RWPE2 (cell line): ENCODE results near the gene ERBB4.

Experiments used
- ATAC-seq: fragments of 200-7000 bp; cut with Tn5 transposase; 3 replicates; pipeline ENCODE4 v1.9.1; 2021; ENCODE audit warnings: low read depth
- DNase-seq: peaks from one replicate; pipeline ENCODE4 v3.0.0-alpha.2; 2020; ENCODE audit warnings: low spot score
- H3K27ac ChIP-seq: fragments of 450-650 bp; 2 replicates; pipeline ENCODE4 v1.5.1; 2017; ENCODE audit warnings: mild to moderate bottlenecking; ENCODE audit not compliant: poor library complexity, severe bottlenecking
- H3K27me3 ChIP-seq: fragments of 250-450 bp; sonication (Bioruptor Pico); 2 replicates; pipeline ENCODE4 v1.5.1; 2021; ENCODE audit warnings: mild to moderate bottlenecking, moderate library complexity; ENCODE audit not compliant: insufficient read depth, poor library complexity, severe bottlenecking
- H3K36me3 ChIP-seq: fragments of 250-450 bp; sonication (Bioruptor Pico); 2 replicates; pipeline ENCODE4 v1.5.1; 2020; ENCODE audit warnings: low read depth, mild to moderate bottlenecking, moderate library complexity
- H3K4me1 ChIP-seq: fragments of 250-450 bp; sonication (Bioruptor Pico); 2 replicates; pipeline ENCODE4 v1.5.1; 2021; ENCODE audit warnings: mild to moderate bottlenecking, moderate library complexity; ENCODE audit not compliant: insufficient read depth, poor library complexity, severe bottlenecking
- H3K4me3 ChIP-seq: fragments of 250-450 bp; sonication (Bioruptor Pico); 2 replicates; pipeline ENCODE4 v1.5.1; 2021; ENCODE audit warnings: mild to moderate bottlenecking, moderate library complexity; ENCODE audit not compliant: severe bottlenecking
- H3K9me3 ChIP-seq: fragments of 250-450 bp; sonication (Bioruptor Pico); 2 replicates; pipeline ENCODE4 v1.5.1; 2021; ENCODE audit warnings: mild to moderate bottlenecking, moderate library complexity; ENCODE audit not compliant: severe bottlenecking
- TF ChIP-seq, protein P1 (sequence below): fragments of 450-650 bp; IDR thresholded peaks from one replicate; pipeline ENCODE4 v1.5.1; 2017; ENCODE audit warnings: mild to moderate bottlenecking, moderate library complexity; ENCODE audit not compliant: poor library complexity, severe bottlenecking

Gene ERBB4

DNA sequence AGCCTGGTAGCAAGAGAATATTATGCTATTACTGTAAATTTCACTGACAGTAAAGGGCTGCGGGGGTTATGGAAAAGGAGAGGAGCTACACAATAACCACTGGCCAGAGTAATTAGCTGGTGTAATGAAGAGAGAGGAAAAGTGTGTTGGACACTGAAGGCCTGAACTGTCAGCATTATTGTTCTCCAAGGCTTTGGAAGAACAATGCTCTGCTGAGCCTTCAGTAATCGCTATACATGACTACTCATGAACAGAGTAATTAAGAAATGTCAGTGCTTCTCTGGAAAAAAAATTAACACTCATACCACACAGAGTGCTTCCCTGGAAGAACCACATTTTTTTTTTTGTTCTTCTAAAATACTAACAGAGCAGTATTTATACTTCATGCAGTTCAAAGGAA is 1050.9 kb downstream of the ERBB4 start:
- H3K27me3 ChIP-seq: no peaks in the 10 kb centered on the region
- no peaks in the 10 kb centered on the region for H3K36me3 ChIP-seq
- no peak for DNase-seq
- H3K9me3 ChIP-seq: no peaks in the 10 kb centered on the region
- TF ChIP-seq, protein P1, sequence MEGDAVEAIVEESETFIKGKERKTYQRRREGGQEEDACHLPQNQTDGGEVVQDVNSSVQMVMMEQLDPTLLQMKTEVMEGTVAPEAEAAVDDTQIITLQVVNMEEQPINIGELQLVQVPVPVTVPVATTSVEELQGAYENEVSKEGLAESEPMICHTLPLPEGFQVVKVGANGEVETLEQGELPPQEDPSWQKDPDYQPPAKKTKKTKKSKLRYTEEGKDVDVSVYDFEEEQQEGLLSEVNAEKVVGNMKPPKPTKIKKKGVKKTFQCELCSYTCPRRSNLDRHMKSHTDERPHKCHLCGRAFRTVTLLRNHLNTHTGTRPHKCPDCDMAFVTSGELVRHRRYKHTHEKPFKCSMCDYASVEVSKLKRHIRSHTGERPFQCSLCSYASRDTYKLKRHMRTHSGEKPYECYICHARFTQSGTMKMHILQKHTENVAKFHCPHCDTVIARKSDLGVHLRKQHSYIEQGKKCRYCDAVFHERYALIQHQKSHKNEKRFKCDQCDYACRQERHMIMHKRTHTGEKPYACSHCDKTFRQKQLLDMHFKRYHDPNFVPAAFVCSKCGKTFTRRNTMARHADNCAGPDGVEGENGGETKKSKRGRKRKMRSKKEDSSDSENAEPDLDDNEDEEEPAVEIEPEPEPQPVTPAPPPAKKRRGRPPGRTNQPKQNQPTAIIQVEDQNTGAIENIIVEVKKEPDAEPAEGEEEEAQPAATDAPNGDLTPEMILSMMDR: no peak
- no peak overlapping the region for H3K4me3 ChIP-seq
- no peaks in the 10 kb centered on the region for H3K4me1 ChIP-seq
- H3K27ac ChIP-seq: no peak overlapping the region
- no peak for ATAC-seq

DNA sequence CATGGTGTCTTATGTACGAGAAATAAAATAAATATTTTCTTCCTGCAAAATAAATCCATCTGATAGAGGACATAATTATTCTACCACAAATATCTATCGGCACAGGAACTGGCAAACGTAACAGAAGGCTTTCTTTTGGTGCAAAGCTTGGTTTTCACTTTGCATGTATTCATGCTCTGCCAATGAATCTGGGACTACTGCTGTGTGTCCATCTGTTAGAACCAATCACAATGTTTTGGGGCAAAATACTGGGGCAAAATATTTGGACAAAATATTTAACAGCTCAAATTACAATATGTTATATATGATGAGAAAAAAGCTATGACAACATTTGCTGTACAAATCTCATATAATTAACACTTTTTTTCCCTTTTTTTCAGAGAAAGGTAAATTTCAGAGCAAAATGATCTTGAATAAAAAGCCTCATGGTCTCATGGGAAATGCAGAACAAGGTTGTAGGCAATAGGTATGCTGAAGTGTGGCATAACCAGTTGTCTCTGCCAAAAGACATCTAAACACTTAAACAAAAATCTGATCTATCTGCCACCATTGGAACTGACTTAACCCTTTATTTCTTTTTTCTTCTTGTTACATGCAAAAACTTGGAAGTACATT is 1059.0 kb downstream of the ERBB4 start:
- no peaks in the 10 kb centered on the region for H3K27me3 ChIP-seq
- DNase-seq (no peak), ATAC-seq (no peak)
- H3K4me3 ChIP-seq: no peak overlapping the region
- H3K27ac ChIP-seq: no peak overlapping the region
- no peaks in the 10 kb centered on the region for H3K9me3 ChIP-seq
- H3K36me3 ChIP-seq: no peaks in the 10 kb centered on the region
- TF ChIP-seq, protein P1: no peak
- H3K4me1 ChIP-seq: no peaks in the 10 kb centered on the region

DNA sequence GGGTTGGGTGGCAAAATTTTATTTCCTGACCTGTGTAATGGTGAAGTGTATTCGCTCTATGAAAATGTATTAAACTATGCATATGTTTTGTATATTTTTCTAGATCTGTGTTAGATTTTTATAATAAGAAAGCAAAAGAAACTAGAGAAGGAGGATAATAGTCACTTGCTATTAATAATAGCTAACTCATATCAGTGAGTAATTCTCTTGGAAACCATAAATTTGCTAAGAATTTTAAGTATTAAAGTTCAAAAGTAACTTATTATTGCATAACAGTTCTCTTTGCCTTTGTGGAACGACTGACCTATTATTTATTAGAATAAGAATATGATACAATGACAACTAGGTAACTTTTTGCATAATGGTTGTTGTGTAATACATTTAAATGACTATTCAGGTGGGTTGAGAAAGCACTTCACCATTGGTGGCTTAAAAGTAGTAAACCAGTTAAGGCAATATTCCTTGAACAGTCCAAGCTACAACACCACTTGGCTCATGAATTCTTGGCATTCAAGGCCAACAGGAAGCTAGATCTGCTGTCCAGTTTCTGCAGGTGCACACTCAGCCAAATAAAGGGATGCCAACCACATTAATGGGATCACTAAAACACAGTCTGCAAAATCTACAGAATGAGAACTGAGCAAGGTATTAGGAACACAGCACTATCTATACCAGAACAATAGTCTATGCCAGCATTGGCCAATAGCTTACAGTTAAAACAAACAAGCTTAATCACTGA is 1060.9 kb downstream of the ERBB4 start:
- TF ChIP-seq, protein P1: no peak
- Histone ChIP-seq H3K4me3 (no peak overlapping the region), H3K36me3 (no peaks in the 10 kb centered on the region), H3K27me3 (no peaks in the 10 kb centered on the region), H3K4me1 (no peaks in the 10 kb centered on the region), H3K27ac (no peak overlapping the region), H3K9me3 (no peaks in the 10 kb centered on the region)
- ATAC-seq (no peak), DNase-seq (no peak)

DNA sequence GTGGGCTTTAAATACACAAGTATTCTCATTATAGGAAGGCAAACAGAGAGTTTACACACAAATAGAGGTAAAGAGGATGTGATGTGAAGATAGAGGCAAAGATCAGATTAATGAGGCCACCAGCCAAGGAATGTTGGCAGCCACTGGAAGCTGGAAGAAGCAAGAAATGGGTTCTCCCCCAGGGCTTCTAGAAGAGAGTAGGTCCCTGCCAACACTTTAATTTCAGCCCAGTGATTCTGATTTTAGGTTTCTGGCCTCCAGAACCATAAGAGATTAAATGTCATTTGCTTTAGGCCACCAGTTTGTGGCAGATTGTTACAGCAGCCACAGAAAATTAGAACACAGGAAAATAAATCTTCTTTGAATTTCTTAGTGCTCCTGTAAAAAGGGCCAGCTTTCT is 1065.5 kb downstream of the ERBB4 start:
- no peak overlapping the region for H3K4me3 ChIP-seq
- no peaks in the 10 kb centered on the region for H3K27me3 ChIP-seq
- no peak for DNase-seq
- no peak for ATAC-seq
- H3K36me3 ChIP-seq: no peaks in the 10 kb centered on the region
- no peaks in the 10 kb centered on the region for H3K9me3 ChIP-seq
- no peak overlapping the region for H3K27ac ChIP-seq
- H3K4me1 ChIP-seq: no peaks in the 10 kb centered on the region
- TF ChIP-seq, protein P1: no peak

DNA sequence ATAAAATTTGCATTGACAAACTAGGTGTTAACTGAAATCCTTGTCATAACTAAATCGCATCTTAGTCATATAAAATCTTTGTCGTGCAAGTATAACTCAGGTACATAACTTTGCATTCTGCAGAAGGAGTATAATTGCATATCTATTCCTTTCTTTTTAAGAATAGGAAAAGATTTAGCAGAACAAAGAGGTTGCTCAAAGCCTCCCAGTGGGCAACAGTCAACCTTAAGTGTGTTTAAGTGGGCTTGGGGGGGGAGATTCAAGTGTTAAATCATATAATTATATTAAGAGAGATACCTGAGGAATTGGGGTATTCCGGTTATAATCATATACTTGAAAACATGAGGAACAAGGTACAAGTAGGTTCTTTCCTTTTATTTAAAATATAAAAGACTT is 1068.9 kb downstream of the ERBB4 start:
- Histone ChIP-seq H3K27me3 (no peaks in the 10 kb centered on the region), H3K27ac (no peak overlapping the region), H3K36me3 (no peaks in the 10 kb centered on the region), H3K9me3 (no peaks in the 10 kb centered on the region), H3K4me3 (no peak overlapping the region), H3K4me1 (no peaks in the 10 kb centered on the region)
- DNase-seq (no peak), ATAC-seq (no peak)
- TF ChIP-seq, protein P1: no peak
